Measurements from ENCODE around the gene ANKRD55. TPM values are rescaled to one million over a fixed set of nuclear protein-coding genes. Genes with fewer than 3 reads are reported as not detected.
"Not testable (repeated sequence)": the region's sequence is repeated elsewhere in the genome, so short reads cannot be mapped to it uniquely, and the experiment has no call there.

The ANKRD55 gene
- total and polyA plus RNA-seq, 2 donors from 2014 or later: 0.26 to 1.2 TPM

DNA sequence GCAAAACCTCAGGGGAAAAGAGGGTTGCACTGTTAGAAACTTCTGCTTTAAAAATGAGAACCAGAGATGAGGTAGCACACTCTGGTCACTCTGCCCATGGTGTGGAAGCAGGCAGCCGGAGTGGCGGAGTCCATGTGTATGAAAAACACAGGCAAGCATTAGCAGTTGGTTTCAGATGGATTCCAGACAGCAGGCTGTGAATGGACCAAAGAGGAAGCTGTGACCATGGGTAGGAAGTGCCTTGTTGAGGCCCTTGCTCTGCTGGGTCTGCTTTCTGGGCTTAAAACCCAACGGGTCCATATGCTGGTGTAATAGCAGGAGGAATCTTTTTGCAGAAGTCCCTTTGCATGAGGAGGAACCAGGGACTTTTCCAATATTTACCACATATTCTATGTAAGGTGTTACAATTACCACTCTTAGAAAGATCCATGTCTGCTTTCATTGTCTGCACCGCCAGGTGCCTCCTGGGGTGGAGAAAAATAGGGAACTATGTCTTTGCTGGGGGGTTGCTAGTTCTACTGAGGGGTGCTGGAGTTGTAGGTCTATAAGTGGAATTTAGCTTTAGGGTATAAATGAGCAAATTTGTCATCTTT, 77.0 kb downstream of the ANKRD55 start:
- H3K4me3 ChIP-seq (ENCODE audit: low read length in 3 of 3): no peak overlapping the region
- no peaks in the 10 kb centered on the region for H3K9me3 ChIP-seq (ENCODE audit: control insufficient read depth in 2 of 3, insufficient read depth in 1 of 3, low read length in 3 of 3)
- FAIRE-seq (no peak), DNase-seq (no peak)
- TF ChIP-seq, protein P1, sequence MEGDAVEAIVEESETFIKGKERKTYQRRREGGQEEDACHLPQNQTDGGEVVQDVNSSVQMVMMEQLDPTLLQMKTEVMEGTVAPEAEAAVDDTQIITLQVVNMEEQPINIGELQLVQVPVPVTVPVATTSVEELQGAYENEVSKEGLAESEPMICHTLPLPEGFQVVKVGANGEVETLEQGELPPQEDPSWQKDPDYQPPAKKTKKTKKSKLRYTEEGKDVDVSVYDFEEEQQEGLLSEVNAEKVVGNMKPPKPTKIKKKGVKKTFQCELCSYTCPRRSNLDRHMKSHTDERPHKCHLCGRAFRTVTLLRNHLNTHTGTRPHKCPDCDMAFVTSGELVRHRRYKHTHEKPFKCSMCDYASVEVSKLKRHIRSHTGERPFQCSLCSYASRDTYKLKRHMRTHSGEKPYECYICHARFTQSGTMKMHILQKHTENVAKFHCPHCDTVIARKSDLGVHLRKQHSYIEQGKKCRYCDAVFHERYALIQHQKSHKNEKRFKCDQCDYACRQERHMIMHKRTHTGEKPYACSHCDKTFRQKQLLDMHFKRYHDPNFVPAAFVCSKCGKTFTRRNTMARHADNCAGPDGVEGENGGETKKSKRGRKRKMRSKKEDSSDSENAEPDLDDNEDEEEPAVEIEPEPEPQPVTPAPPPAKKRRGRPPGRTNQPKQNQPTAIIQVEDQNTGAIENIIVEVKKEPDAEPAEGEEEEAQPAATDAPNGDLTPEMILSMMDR (IDR thresholded peaks at IDR 0.05; ENCODE audit: borderline replicate concordance, extremely low read depth, insufficient read depth): no peak
- H3K27me3 ChIP-seq (ENCODE audit: control insufficient read depth, insufficient read depth, low read length): no peaks in the 10 kb centered on the region
- intact Hi-C loops (cut with DNase I): no loop called here
- no peak overlapping the region for H3K9ac ChIP-seq (ENCODE audit: low read length in 3 of 3)
- no peaks in the 10 kb centered on the region for H3K36me3 ChIP-seq (ENCODE audit: control insufficient read depth in 2 of 3, insufficient read depth in 3 of 3, low read length in 3 of 3)
- no peaks in the 10 kb centered on the region for H3K4me1 ChIP-seq (ENCODE audit: control insufficient read depth in 2 of 3, insufficient read depth in 2 of 3, low read depth in 1 of 3, low read length in 3 of 3)
- no peak overlapping the region for H3K27ac ChIP-seq (ENCODE audit: low read depth in 2 of 2, low read length in 2 of 2)

DNA sequence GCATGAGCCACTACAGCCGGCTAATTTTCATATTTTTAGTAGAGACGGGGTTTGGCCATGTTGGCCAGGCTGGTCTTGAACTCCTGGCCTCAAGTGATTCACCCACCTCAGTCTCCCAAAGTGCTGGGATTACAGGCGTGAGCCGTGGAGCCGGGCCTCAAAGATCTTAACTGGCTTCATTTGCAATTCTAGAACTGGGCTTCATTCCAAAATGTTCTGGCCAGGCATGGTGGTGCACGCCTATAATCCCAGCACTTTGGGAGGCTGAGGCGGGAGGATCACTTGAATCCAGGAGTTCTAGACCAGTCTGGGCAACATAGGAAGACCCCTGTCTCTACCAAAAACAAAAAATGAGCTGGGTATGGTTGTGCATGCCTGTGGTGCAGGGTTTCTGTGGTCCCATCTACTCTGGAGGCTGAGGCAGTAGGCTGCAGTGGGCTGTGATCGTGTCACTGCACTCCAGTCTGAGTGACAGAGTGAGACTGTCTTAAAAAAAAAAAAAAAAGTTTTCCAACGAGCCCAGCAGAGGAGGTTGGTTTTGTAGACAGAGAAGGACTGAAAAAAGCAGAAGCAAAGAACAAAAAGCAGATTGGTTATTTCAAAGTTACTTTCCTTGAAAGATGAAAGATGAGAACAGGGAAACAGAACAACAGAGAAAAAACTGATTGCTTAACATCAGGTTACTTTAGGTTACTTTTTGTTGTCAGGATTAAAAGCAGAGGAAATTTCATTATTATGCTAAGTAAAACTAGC, 78.2 kb downstream of the ANKRD55 start:
- Histone ChIP-seq H3K9me3 (ENCODE audit: control insufficient read depth in 2 of 3, insufficient read depth in 1 of 3, low read length in 3 of 3) (no peaks in the 10 kb centered on the region), H3K27me3 (ENCODE audit: control insufficient read depth, insufficient read depth, low read length) (no peaks in the 10 kb centered on the region), H3K4me1 (ENCODE audit: control insufficient read depth in 2 of 3, insufficient read depth in 2 of 3, low read depth in 1 of 3, low read length in 3 of 3) (no peaks in the 10 kb centered on the region), H3K36me3 (ENCODE audit: control insufficient read depth in 2 of 3, insufficient read depth in 3 of 3, low read length in 3 of 3) (no peaks in the 10 kb centered on the region), H3K4me3 (ENCODE audit: low read length in 3 of 3) (no peak overlapping the region), H3K9ac (ENCODE audit: low read length in 3 of 3) (no peak overlapping the region), H3K27ac (ENCODE audit: low read depth in 2 of 2, low read length in 2 of 2) (no peak overlapping the region)
- FAIRE-seq (no peak), DNase-seq (no peak)
- TF ChIP-seq, protein P1 (IDR thresholded peaks at IDR 0.05; ENCODE audit: borderline replicate concordance, extremely low read depth, insufficient read depth): no peak
- intact Hi-C loops (cut with DNase I): no loop called here

GRCh38 chr5:56152437-56152836, 80.7 kb downstream of the ANKRD55 start:
- H3K4me3 ChIP-seq (ENCODE audit: low read length in 3 of 3): peak overlapping the region in 1 of 3 donors; percentile 4
- H3K27me3 ChIP-seq (ENCODE audit: control insufficient read depth, insufficient read depth, low read length): no peaks in the 10 kb centered on the region
- intact Hi-C loops (cut with DNase I): no loop called here
- FAIRE-seq: no peak
- H3K4me1 ChIP-seq (ENCODE audit: control insufficient read depth in 2 of 3, insufficient read depth in 2 of 3, low read depth in 1 of 3, low read length in 3 of 3): no peaks in the 10 kb centered on the region
- no peak overlapping the region for H3K27ac ChIP-seq (ENCODE audit: low read depth in 2 of 2, low read length in 2 of 2)
- DNase-seq: peak in 1 of 5 donors; percentile 29
- H3K36me3 ChIP-seq (ENCODE audit: control insufficient read depth in 2 of 3, insufficient read depth in 3 of 3, low read length in 3 of 3): no peaks in the 10 kb centered on the region
- no peaks in the 10 kb centered on the region for H3K9me3 ChIP-seq (ENCODE audit: control insufficient read depth in 2 of 3, insufficient read depth in 1 of 3, low read length in 3 of 3)
- no peak overlapping the region for H3K9ac ChIP-seq (ENCODE audit: low read length in 3 of 3)
- TF ChIP-seq, protein P1 (IDR thresholded peaks at IDR 0.05; ENCODE audit: borderline replicate concordance, extremely low read depth, insufficient read depth): no peak

GRCh38 chr5:56150756-56151155, 82.4 kb downstream of the ANKRD55 start:
- H3K27ac ChIP-seq (ENCODE audit: low read depth in 2 of 2, low read length in 2 of 2); intact Hi-C loops (cut with DNase I); DNase-seq; H3K4me3 ChIP-seq (ENCODE audit: low read length in 3 of 3); H3K9ac ChIP-seq (ENCODE audit: low read length in 3 of 3); H3K27me3 ChIP-seq (ENCODE audit: control insufficient read depth, insufficient read depth, low read length); H3K4me1 ChIP-seq (ENCODE audit: control insufficient read depth in 2 of 3, insufficient read depth in 2 of 3, low read depth in 1 of 3, low read length in 3 of 3); H3K9me3 ChIP-seq (ENCODE audit: control insufficient read depth in 2 of 3, insufficient read depth in 1 of 3, low read length in 3 of 3); FAIRE-seq; H3K36me3 ChIP-seq (ENCODE audit: control insufficient read depth in 2 of 3, insufficient read depth in 3 of 3, low read length in 3 of 3): not testable (repeated sequence)

Data from kidney (tissue), 14 donors.